Osteocyte (in vitro differentiated cells): ENCODE results near the gene USP13. TPM values are rescaled to one million over a fixed set of nuclear protein-coding genes. Genes with fewer than 3 reads are reported as not detected.

ENCODE experiments used
- DNase-seq: peaks from one replicate; pipeline ENCODE4 v3.0.0; 2021; ENCODE audit warnings: mixed read lengths; ENCODE audit not compliant: unreplicated experiment; ENCODE audit errors: extremely low spot score
- H3K27ac Mint-ChIP-seq: one replicate; pipeline ENCODE4 v1.8.0; 2021; ENCODE audit warnings: mild to moderate bottlenecking, mixed read lengths; ENCODE audit not compliant: unreplicated experiment
- H3K27me3 Mint-ChIP-seq: one replicate; pipeline ENCODE4 v1.8.0; 2021; ENCODE audit warnings: mixed read lengths; ENCODE audit not compliant: unreplicated experiment
- H3K36me3 Mint-ChIP-seq: one replicate; pipeline ENCODE4 v1.8.0; 2021; ENCODE audit warnings: mixed read lengths; ENCODE audit not compliant: unreplicated experiment
- H3K4me1 Mint-ChIP-seq: one replicate; pipeline ENCODE4 v1.8.0; 2021; ENCODE audit warnings: mixed read lengths; ENCODE audit not compliant: unreplicated experiment
- H3K4me3 Mint-ChIP-seq: one replicate; pipeline ENCODE4 v1.8.0; 2021; ENCODE audit warnings: mild to moderate bottlenecking, moderate library complexity, mixed read lengths; ENCODE audit not compliant: unreplicated experiment
- H3K9me3 Mint-ChIP-seq: one replicate; pipeline ENCODE4 v1.8.0; 2021; ENCODE audit warnings: mixed read lengths; ENCODE audit not compliant: unreplicated experiment
- CTCF ChIP-seq: fragments of 200-600 bp; sonication (generic); IDR thresholded peaks from 2 replicates; pipeline ENCODE4 v1.5.0; 2021; ENCODE audit warnings: antibody characterized with exemption, mild to moderate bottlenecking, moderate library complexity
- total RNA-seq: library from RNA; stranded (reverse); gene quantifications from 2 replicates; pipeline ENCODE4 v1.2.1, GENCODE V29; 2021

Gene USP13
- total RNA-seq, 1 donor from 2014 or later, result 36.3 TPM

- Mint-ChIP-seq H3K4me1 (peaks cover 8% of the 10 kb centered on the region), H3K4me3 (no peak overlapping the region), H3K27me3 (no peaks in the 10 kb centered on the region), H3K27ac (no peak overlapping the region), H3K36me3 (peaks cover 18% of the 10 kb centered on the region), H3K9me3 (no peaks in the 10 kb centered on the region)
- no peak for DNase-seq
- TF ChIP-seq CTCF, result no peak
These were observed 41.9 kb downstream of the USP13 start for GRCh38 chr3:179694731-179695130.

- no peak for TF ChIP-seq CTCF
- Mint-ChIP-seq H3K4me1 (peaks cover 11% of the 10 kb centered on the region), H3K36me3 (peaks cover 22% of the 10 kb centered on the region), H3K27me3 (no peaks in the 10 kb centered on the region), H3K4me3 (no peak overlapping the region), H3K9me3 (no peaks in the 10 kb centered on the region), H3K27ac (no peak overlapping the region)
- DNase-seq, result no peak
These were observed 43.0 kb downstream of the USP13 start for GRCh38 chr3:179695672-179696313.

- no peak for DNase-seq
- TF ChIP-seq CTCF, result no peak
- Mint-ChIP-seq H3K27ac (no peak overlapping the region), H3K4me1 (peaks cover 7% of the 10 kb centered on the region), H3K27me3 (no peaks in the 10 kb centered on the region), H3K4me3 (no peak overlapping the region), H3K36me3 (peaks cover 26% of the 10 kb centered on the region), H3K9me3 (no peaks in the 10 kb centered on the region)
These were observed 45.0 kb downstream of the USP13 start for GRCh38 chr3:179697736-179698332.

GRCh38 chr3:179700716-179701115 lies 47.9 kb downstream of the USP13 start:
- H3K4me1 Mint-ChIP-seq, result peaks cover 7% of the 10 kb centered on the region
- no peak overlapping the region for H3K27ac Mint-ChIP-seq
- H3K9me3 Mint-ChIP-seq, result no peaks in the 10 kb centered on the region
- H3K4me3 Mint-ChIP-seq, result no peak overlapping the region
- TF ChIP-seq CTCF, result no peak
- H3K27me3 Mint-ChIP-seq, result no peaks in the 10 kb centered on the region
- DNase-seq, result no peak
- peaks cover 29% of the 10 kb centered on the region for H3K36me3 Mint-ChIP-seq

- TF ChIP-seq CTCF, result no peak
- Mint-ChIP-seq H3K36me3 (peaks cover 29% of the 10 kb centered on the region), H3K27me3 (no peaks in the 10 kb centered on the region), H3K9me3 (no peaks in the 10 kb centered on the region), H3K27ac (no peak overlapping the region), H3K4me1 (peaks cover 11% of the 10 kb centered on the region), H3K4me3 (no peak overlapping the region)
- DNase-seq, result no peak
These were observed 48.5 kb downstream of the USP13 start for GRCh38 chr3:179701176-179701827.
